Osteocyte (in vitro differentiated cells): ENCODE results near the gene MCM3. TPM values are rescaled to one million over a fixed set of nuclear protein-coding genes. Genes with fewer than 3 reads are reported as not detected.

Experiments used
- DNase-seq: peaks from one replicate; pipeline ENCODE4 v3.0.0; 2021; ENCODE audit warnings: mixed read lengths; ENCODE audit not compliant: unreplicated experiment; ENCODE audit errors: extremely low spot score
- H3K27ac Mint-ChIP-seq: one replicate; pipeline ENCODE4 v1.8.0; 2021; ENCODE audit warnings: mild to moderate bottlenecking, mixed read lengths; ENCODE audit not compliant: unreplicated experiment
- H3K27me3 Mint-ChIP-seq: one replicate; pipeline ENCODE4 v1.8.0; 2021; ENCODE audit warnings: mixed read lengths; ENCODE audit not compliant: unreplicated experiment
- H3K36me3 Mint-ChIP-seq: one replicate; pipeline ENCODE4 v1.8.0; 2021; ENCODE audit warnings: mixed read lengths; ENCODE audit not compliant: unreplicated experiment
- H3K4me1 Mint-ChIP-seq: one replicate; pipeline ENCODE4 v1.8.0; 2021; ENCODE audit warnings: mixed read lengths; ENCODE audit not compliant: unreplicated experiment
- H3K4me3 Mint-ChIP-seq: one replicate; pipeline ENCODE4 v1.8.0; 2021; ENCODE audit warnings: mild to moderate bottlenecking, moderate library complexity, mixed read lengths; ENCODE audit not compliant: unreplicated experiment
- H3K9me3 Mint-ChIP-seq: one replicate; pipeline ENCODE4 v1.8.0; 2021; ENCODE audit warnings: mixed read lengths; ENCODE audit not compliant: unreplicated experiment
- CTCF ChIP-seq: fragments of 200-600 bp; sonication (generic); IDR thresholded peaks from 2 replicates; pipeline ENCODE4 v1.5.0; 2021; ENCODE audit warnings: antibody characterized with exemption, mild to moderate bottlenecking, moderate library complexity
- total RNA-seq: library from RNA; stranded (reverse); gene quantifications from 2 replicates; pipeline ENCODE4 v1.2.1, GENCODE V29; 2021

MCM3 gene
- total RNA-seq, 1 donor from 2014 or later: 32.6 TPM

- Mint-ChIP-seq H3K36me3 (no peaks in the 10 kb centered on the region), H3K4me1 (no peaks in the 10 kb centered on the region), H3K27me3 (peaks cover 16% of the 10 kb centered on the region), H3K27ac (no peak overlapping the region), H3K4me3 (no peak overlapping the region), H3K9me3 (no peaks in the 10 kb centered on the region)
- no peak for DNase-seq
- no peak for TF ChIP-seq CTCF
Measured at GRCh38 chr6:52216932-52217575, 67.5 kb downstream of the MCM3 start.

GRCh38 chr6:52215787-52216186 lies 68.8 kb downstream of the MCM3 start:
- no peak for DNase-seq
- Mint-ChIP-seq H3K4me3 (no peak overlapping the region), H3K27ac (no peak overlapping the region), H3K27me3 (peaks cover 11% of the 10 kb centered on the region), H3K9me3 (no peaks in the 10 kb centered on the region), H3K4me1 (no peaks in the 10 kb centered on the region), H3K36me3 (no peaks in the 10 kb centered on the region)
- TF ChIP-seq CTCF: no peak

Other genes starting within 250 kb of the MCM3 start
- not detected in 2 replicates for gene PKHD1, start 197.1 kb downstream of the MCM3 start, total RNA-seq
- gene IL17A, start 98.4 kb downstream of the MCM3 start, total RNA-seq: not detected in 2 replicates
- not detected in 2 replicates for gene IL17F, start 40.2 kb downstream of the MCM3 start, total RNA-seq
- 13.1 and 13.4 TPM in 2 replicates for gene PAQR8, start 77.4 kb upstream of the MCM3 start, total RNA-seq
- gene EFHC1, start 135.6 kb upstream of the MCM3 start, total RNA-seq: 28.9 and 33.8 TPM in 2 replicates